ENCODE data around the gene FASTK. TPM values are rescaled to one million over a fixed set of nuclear protein-coding genes. Genes with fewer than 3 reads are reported as not detected.
"Not testable (repeated sequence)": the region's sequence is repeated elsewhere in the genome, so short reads cannot be mapped to it uniquely, and the experiment has no call there.

FASTK gene
- total and polyA plus RNA-seq, 5 donors from 2014 or later = 39.5 to 92.4 (median 49.2) TPM

DNA sequence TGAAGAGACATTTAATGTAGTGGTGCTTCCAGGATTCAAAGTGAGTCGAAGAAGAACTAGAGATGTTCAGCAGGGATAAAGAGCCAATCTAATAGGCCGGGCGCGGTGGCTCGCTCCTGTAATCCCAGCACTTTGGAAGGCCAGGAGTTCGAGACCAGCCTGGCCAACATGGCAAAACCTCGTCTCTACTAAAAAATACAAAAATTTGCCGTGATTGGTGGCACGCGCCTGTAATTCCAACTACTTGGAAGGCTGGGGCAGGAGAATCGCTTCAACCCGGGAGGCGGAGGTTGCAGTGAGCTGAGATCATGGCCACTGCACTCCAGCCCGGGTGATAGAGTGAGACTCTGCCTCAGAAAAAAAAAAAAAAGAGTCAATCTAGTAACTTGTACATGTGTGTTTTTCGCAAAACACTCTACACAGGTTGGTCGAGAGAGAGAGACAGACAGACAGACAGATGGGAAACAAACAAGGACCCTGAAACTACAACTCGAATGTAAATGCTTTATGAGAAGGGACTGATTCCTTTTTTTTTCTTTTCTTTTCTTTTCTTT, 51.6 kb downstream of the FASTK start:
- Mint-ChIP-seq H3K27me3 (peaks cover 17% of the 10 kb centered on the region), H3K9me3 (no peaks in the 10 kb centered on the region)
- DNase-seq = no peak

DNA sequence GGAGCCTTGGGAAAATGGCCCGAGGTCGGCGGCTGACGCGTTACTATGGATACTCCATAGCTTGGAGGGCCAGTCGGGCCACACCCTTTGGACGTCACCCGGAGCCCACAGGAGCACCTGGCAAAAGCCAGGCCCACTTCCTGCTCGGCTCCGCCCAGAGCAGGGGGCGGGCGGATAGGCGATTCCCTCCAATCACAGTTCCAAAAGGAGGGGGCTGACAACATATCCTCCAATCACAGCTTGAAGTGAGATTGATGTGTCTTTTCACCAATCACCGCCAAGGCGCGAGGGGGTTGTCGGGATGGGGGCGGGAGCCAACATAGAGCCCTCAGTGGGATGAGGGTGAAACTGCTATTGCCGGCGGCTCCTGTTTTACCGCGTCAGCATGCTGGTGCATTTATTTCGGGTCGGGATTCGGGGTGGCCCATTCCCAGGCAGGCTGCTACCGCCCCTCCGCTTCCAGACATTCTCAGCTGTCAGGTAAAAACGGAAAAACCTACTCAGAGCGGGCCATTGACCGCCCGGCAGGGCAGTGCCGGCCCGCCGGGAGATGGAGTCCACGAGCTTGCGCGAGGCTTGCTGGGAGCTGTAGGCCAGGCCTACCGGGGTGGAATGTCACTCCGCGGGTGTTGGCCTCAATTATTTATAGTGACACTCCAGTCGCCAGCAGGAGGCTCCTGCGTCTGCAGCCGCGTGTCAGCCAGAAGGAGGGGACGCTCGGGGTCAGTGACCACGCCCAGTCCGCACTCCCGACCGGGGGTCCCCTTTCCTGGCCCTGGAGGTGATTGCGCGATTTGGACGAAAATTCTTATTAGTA, 52.3 kb downstream of the FASTK start, which contains the start of gene ABCB8:
ABCB8 (plus strand) TSS at position 320 of the 817 bp plus-strand sequence; CDS start at position 386, 66 bp downstream.
- H3K36me3 ChIP-seq (ENCODE audit: control insufficient read depth, insufficient read depth, low read length) = peaks cover 13% of the 10 kb centered on the region
- H3K9me3 ChIP-seq (ENCODE audit: control insufficient read depth in 2 of 2, low read length in 2 of 2) = no peaks in the 10 kb centered on the region
- ATAC-seq (ENCODE audit: low read depth in 2 of 2) = peak; percentile 90 to 93
- H3K27me3 Mint-ChIP-seq = peaks cover 17% of the 10 kb centered on the region
- H3K27ac Mint-ChIP-seq = peak within 1 kb of the TSS; percentile 98 to 99 (median 99)
- H3K27ac ChIP-seq (ENCODE audit: insufficient read depth, low read length, poor library complexity, severe bottlenecking) = peak within 1 kb of the TSS; percentile 87
- H3K27me3 ChIP-seq (ENCODE audit: control insufficient read depth, insufficient read depth, low read length) = no peaks in the 10 kb centered on the region
- peaks cover 6% of the 10 kb centered on the region for H3K36me3 Mint-ChIP-seq
- H3K4me3 Mint-ChIP-seq = peak within 1 kb of the TSS; percentile 91 to 96 (median 94)
- H3K4me1 Mint-ChIP-seq = peaks cover 8 to 39% (median 23%) of the 10 kb centered on the region in 4 donors
- peak within 1 kb of the TSS; percentile 78 for H3K4me3 ChIP-seq (ENCODE audit: low read depth, low read length)
- peaks cover 10% of the 10 kb centered on the region for H3K4me1 ChIP-seq (ENCODE audit: control insufficient read depth, insufficient read depth, low read length, poor library complexity, severe bottlenecking)
- no peaks in the 10 kb centered on the region for H3K9me3 Mint-ChIP-seq
- DNase-seq = peak; percentile 97 to 99 (median 99)

More for the DNA sequence above, 51.6 kb downstream of the FASTK start:
- H3K4me3 ChIP-seq (ENCODE audit: low read depth, low read length) = peak overlapping the region; percentile 78
- no peak for ATAC-seq (ENCODE audit: low read depth in 2 of 2)
- H3K36me3 ChIP-seq (ENCODE audit: control insufficient read depth, insufficient read depth, low read length) = peaks cover 13% of the 10 kb centered on the region
- Mint-ChIP-seq H3K27ac (peak overlapping the region; percentile 98 to 99 (median 99)), H3K4me1 (peaks cover 8 to 39% (median 23%) of the 10 kb centered on the region in 4 donors), H3K36me3 (peaks cover 6% of the 10 kb centered on the region), H3K4me3 (peak overlapping the region; percentile 91 to 96 (median 94))
- no peaks in the 10 kb centered on the region for H3K27me3 ChIP-seq (ENCODE audit: control insufficient read depth, insufficient read depth, low read length)
- no peaks in the 10 kb centered on the region for H3K9me3 ChIP-seq (ENCODE audit: control insufficient read depth in 2 of 2, low read length in 2 of 2)
- peak overlapping the region; percentile 87 for H3K27ac ChIP-seq (ENCODE audit: insufficient read depth, low read length, poor library complexity, severe bottlenecking)
- H3K4me1 ChIP-seq (ENCODE audit: control insufficient read depth, insufficient read depth, low read length, poor library complexity, severe bottlenecking) = peaks cover 10% of the 10 kb centered on the region

DNA sequence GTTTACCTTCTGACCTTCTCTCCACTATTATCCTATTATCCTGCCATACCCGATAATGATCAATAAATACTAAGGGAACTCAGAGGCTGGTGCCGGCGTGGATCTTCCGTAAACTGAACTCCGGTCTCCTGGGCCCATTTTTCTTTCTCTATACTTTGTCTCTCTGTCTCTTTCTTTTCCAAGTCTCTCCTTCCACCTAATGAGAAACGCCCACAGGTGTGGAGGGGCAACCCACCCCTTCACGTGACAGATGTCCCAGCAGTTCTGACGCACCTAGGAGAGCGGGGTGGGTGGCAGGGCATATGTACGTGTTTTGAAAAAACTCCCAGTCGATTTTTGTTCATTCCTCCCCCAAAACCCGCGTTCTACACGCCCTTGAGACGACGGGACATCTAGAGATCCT, 52.9 kb downstream of the FASTK start:
- Histone ChIP-seq H3K4me3 (ENCODE audit: low read depth, low read length) (peak overlapping the region; percentile 78), H3K27ac (ENCODE audit: insufficient read depth, low read length, poor library complexity, severe bottlenecking) (peak overlapping the region; percentile 87)
- not testable (repeated sequence) for H3K27me3 ChIP-seq (ENCODE audit: control insufficient read depth, insufficient read depth, low read length); H3K9me3 ChIP-seq (ENCODE audit: control insufficient read depth in 2 of 2, low read length in 2 of 2); H3K4me1 ChIP-seq (ENCODE audit: control insufficient read depth, insufficient read depth, low read length, poor library complexity, severe bottlenecking); H3K36me3 ChIP-seq (ENCODE audit: control insufficient read depth, insufficient read depth, low read length); H3K9me3 Mint-ChIP-seq; DNase-seq; H3K36me3 Mint-ChIP-seq
- ATAC-seq (ENCODE audit: low read depth in 2 of 2) = peak in 1 of 2 donors; percentile 0
- peak overlapping the region; percentile 91 to 96 (median 94) for H3K4me3 Mint-ChIP-seq
- peaks cover 23% of the 10 kb centered on the region for H3K27me3 Mint-ChIP-seq
- H3K27ac Mint-ChIP-seq = peak overlapping the region; percentile 98 to 99 (median 99)
- peaks cover 8 to 39% (median 23%) of the 10 kb centered on the region in 4 donors for H3K4me1 Mint-ChIP-seq

DNA sequence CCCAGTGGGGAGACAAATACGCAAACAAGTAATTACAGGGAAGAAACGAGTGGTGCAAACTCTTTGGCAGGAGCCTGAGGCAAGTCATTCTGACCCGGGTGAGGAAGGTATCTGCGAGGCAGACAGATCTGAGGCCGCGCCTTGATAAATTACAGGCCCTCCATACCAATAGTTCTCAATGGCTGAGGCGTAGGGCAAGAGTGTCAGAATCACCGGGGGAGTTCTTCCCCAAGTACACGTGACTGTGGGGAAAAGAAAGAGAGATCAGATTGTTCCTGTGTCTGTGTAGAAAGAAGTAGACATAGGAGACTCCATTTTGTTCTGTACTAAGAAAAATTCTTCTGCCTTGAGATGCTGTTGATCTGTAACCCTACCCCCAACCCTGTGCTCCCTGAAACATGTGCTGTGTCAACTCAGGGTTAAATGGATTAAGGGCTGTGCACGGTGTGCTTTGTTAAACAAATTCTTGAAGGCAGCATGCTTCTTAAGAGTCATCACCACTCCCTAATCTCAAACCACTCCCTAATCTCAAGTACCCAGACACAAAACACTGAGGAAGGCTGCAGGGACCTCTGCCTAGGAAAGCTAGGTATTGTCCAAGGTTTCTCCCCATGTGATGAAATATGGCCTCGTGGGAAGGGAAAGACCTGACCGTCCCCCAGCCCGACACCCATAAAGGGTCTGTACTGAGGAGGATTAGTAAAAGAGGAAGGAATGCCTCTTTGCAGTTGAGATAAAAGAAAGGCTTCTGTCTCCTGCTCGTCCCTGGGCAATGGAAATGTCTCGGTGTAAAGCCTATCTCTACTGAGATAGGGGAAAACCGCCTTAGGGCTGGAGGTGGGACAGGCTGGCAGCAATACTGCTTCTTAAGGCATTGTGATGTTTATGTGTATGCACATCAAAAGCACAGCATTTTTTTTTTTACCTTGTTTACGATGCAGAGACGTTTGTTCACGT, 53.6 kb downstream of the FASTK start:
- DNase-seq; H3K9me3 Mint-ChIP-seq; H3K36me3 ChIP-seq (ENCODE audit: control insufficient read depth, insufficient read depth, low read length); H3K36me3 Mint-ChIP-seq; ATAC-seq (ENCODE audit: low read depth in 2 of 2); H3K27me3 ChIP-seq (ENCODE audit: control insufficient read depth, insufficient read depth, low read length); H3K9me3 ChIP-seq (ENCODE audit: control insufficient read depth in 2 of 2, low read length in 2 of 2); H3K4me1 ChIP-seq (ENCODE audit: control insufficient read depth, insufficient read depth, low read length, poor library complexity, severe bottlenecking): not testable (repeated sequence)
- peak overlapping the region; percentile 87 for H3K27ac ChIP-seq (ENCODE audit: insufficient read depth, low read length, poor library complexity, severe bottlenecking)
- peak overlapping the region; percentile 78 for H3K4me3 ChIP-seq (ENCODE audit: low read depth, low read length)
- peaks cover 8 to 39% (median 23%) of the 10 kb centered on the region in 4 donors for H3K4me1 Mint-ChIP-seq
- H3K4me3 Mint-ChIP-seq = peak overlapping the region; percentile 91 to 96 (median 94)
- H3K27ac Mint-ChIP-seq = peak overlapping the region; percentile 98 to 99 (median 99)
- peaks cover 24% of the 10 kb centered on the region for H3K27me3 Mint-ChIP-seq

Other genes starting within 250 kb of the FASTK start
- not detected for gene AOC1, start 228.3 kb downstream of the FASTK start, total RNA-seq
- gene AOC1, start 228.3 kb downstream of the FASTK start, polyA plus RNA-seq = not detected
- gene KCNH2, start 102.5 kb downstream of the FASTK start, total RNA-seq = 3.5 TPM
- 1 to 10 TPM in 3 of 4 donors, under 1 TPM in 1; 0.83 to 2.8 (median 1.5) TPM for gene KCNH2, start 102.5 kb downstream of the FASTK start, polyA plus RNA-seq
- 10.7 TPM for gene NOS3, start 89.8 kb downstream of the FASTK start, total RNA-seq
- 1 to 10 TPM; 3.2 to 8.8 (median 7.1) TPM for gene NOS3, start 89.8 kb downstream of the FASTK start, polyA plus RNA-seq
- gene ATG9B, start 56.3 kb downstream of the FASTK start, total RNA-seq = 21.2 TPM
- gene ATG9B, start 56.3 kb downstream of the FASTK start, polyA plus RNA-seq = 10 to 100 TPM; 18.6 to 38.7 (median 36.2) TPM
- gene ABCB8, start 52.4 kb downstream of the FASTK start, total RNA-seq = 61.4 TPM
- gene ABCB8, start 52.4 kb downstream of the FASTK start, polyA plus RNA-seq = 10 to 100 TPM; 16.9 to 20.6 (median 18.6) TPM
- gene ASIC3, start 32.3 kb downstream of the FASTK start, total RNA-seq = 5.9 TPM
- not detected for gene ASIC3, start 32.3 kb downstream of the FASTK start, polyA plus RNA-seq
- 7.6 TPM for gene CDK5, start 22.9 kb downstream of the FASTK start, total RNA-seq
- 10 to 100 TPM; 15.7 to 20.7 (median 17.6) TPM for gene CDK5, start 22.9 kb downstream of the FASTK start, polyA plus RNA-seq
- 71.7 TPM for gene SLC4A2, start 21.2 kb downstream of the FASTK start, total RNA-seq
- 10 to 100 TPM; 11.6 to 13.9 (median 12.3) TPM for gene SLC4A2, start 21.2 kb downstream of the FASTK start, polyA plus RNA-seq
- gene TMUB1, start 2.7 kb upstream of the FASTK start, total RNA-seq = 53.9 TPM
- 10 to 100 TPM; 41.1 to 54.6 (median 48.3) TPM for gene TMUB1, start 2.7 kb upstream of the FASTK start, polyA plus RNA-seq
- gene AGAP3, start 5.7 kb upstream of the FASTK start, total RNA-seq = 24.7 TPM
- 1 to 10 TPM; 1.9 to 3.2 (median 2.7) TPM for gene AGAP3, start 5.7 kb upstream of the FASTK start, polyA plus RNA-seq
- gene GBX1, start 86.9 kb upstream of the FASTK start, total RNA-seq = not detected
- not detected for gene GBX1, start 86.9 kb upstream of the FASTK start, polyA plus RNA-seq
- gene ASB10, start 106.4 kb upstream of the FASTK start, total RNA-seq = not detected
- gene ASB10, start 106.4 kb upstream of the FASTK start, polyA plus RNA-seq = not detected
- gene H2BK1, start 129.7 kb upstream of the FASTK start, total RNA-seq = 3.8 TPM
- gene H2BK1, start 129.7 kb upstream of the FASTK start, polyA plus RNA-seq = not detected
- gene ABCF2, start 146.4 kb upstream of the FASTK start, total RNA-seq = 16.3 TPM
- 10 to 100 TPM; 25.9 to 31.4 (median 29.7) TPM for gene ABCF2, start 146.4 kb upstream of the FASTK start, polyA plus RNA-seq
- 38.8 TPM for gene CHPF2, start 151.7 kb upstream of the FASTK start, total RNA-seq
- 10 to 100 TPM; 18.8 to 24.8 (median 23.0) TPM for gene CHPF2, start 151.7 kb upstream of the FASTK start, polyA plus RNA-seq
- 4.7 TPM for gene SMARCD3, start 167.9 kb upstream of the FASTK start, total RNA-seq
- 1 to 10 TPM; 1.5 to 4.4 (median 2.1) TPM for gene SMARCD3, start 167.9 kb upstream of the FASTK start, polyA plus RNA-seq